ENCODE measurements around the gene FAM78A. TPM values are rescaled to one million over a fixed set of nuclear protein-coding genes. Genes with fewer than 3 reads are reported as not detected.
"Not testable (repeated sequence)": the region's sequence is repeated elsewhere in the genome, so short reads cannot be mapped to it uniquely, and the experiment has no call there.

The FAM78A gene
- total and polyA plus RNA-seq, 7 donors = 0.60 to 11.9 (median 2.0) TPM

GRCh38 chr9:131272212-131272611 is 4.1 kb downstream of the FAM78A start:
- no peak for DNase-seq

GRCh38 chr9:131271506-131271931 is 4.8 kb downstream of the FAM78A start:
- H3K36me3 ChIP-seq = no peaks in the 10 kb centered on the region
- peaks cover 6 to 38% (median 24%) of the 10 kb centered on the region in 3 donors for H3K27me3 ChIP-seq
- intact Hi-C loops (cut with DNase I) = no loop called here
- no peaks in the 10 kb centered on the region for H3K9me3 ChIP-seq
- peak overlapping the region; percentile 42 to 65 (median 52) for H3K27ac ChIP-seq
- no peak overlapping the region for H3K4me3 ChIP-seq
- H3K4me1 ChIP-seq = peaks cover 0 to 12% (median 5%) of the 10 kb centered on the region in 4 donors
- no peak for DNase-seq
- TF ChIP-seq POLR2A (IDR thresholded peaks at IDR 0.05) = no peak
- 26 to 52% methylated on average over 6 of the region's 6 CpGs for WGBS, 2 donors

More at GRCh38 chr9:131272212-131272611, 4.1 kb downstream of the FAM78A start:
- intact Hi-C loops (cut with DNase I) = no loop called here
- H3K4me1 ChIP-seq = peaks cover 0 to 17% (median 10%) of the 10 kb centered on the region in 4 donors
- no peak for TF ChIP-seq CTCF (IDR thresholded peaks at IDR 0.05)
- no peak for TF ChIP-seq POLR2AphosphoS5 (IDR thresholded peaks at IDR 0.05)
- TF ChIP-seq POLR2A (IDR thresholded peaks at IDR 0.05) = no peak
- no peak overlapping the region for H3K4me3 ChIP-seq
- WGBS, 2 donors = 86 to 87% methylated on average over 3 of the region's 3 CpGs
- no peaks in the 10 kb centered on the region for H3K36me3 ChIP-seq
- H3K9me3 ChIP-seq = no peaks in the 10 kb centered on the region
- peaks cover 12 to 45% (median 29%) of the 10 kb centered on the region in 3 donors for H3K27me3 ChIP-seq
- H3K27ac ChIP-seq = peak overlapping the region; percentile 5 to 65 (median 24)

- WGBS, 2 donors = 75 to 85% methylated on average over 1 of the region's 1 CpG
Measured at GRCh38 chr9:131271016-131271273, 5.4 kb downstream of the FAM78A start.

GRCh38 chr9:131270171-131271015 is 5.9 kb downstream of the FAM78A start:
- Histone ChIP-seq H3K4me1 (peaks cover 0 to 4% (median 0%) of the 10 kb centered on the region in 4 donors), H3K36me3 (no peaks in the 10 kb centered on the region), H3K27ac (peak overlapping the region; percentile 42 to 65 (median 52)), H3K27me3 (peaks cover 0 to 27% (median 12%) of the 10 kb centered on the region in 3 donors), H3K9me3 (no peaks in the 10 kb centered on the region), H3K4me3 (no peak overlapping the region)
- 42 to 78% methylated on average over 20 of the region's 20 CpGs for WGBS, 2 donors
- TF ChIP-seq POLR2AphosphoS5 (IDR thresholded peaks at IDR 0.05) (peak in 1 of 4 donors; percentile 31), POLR2A (IDR thresholded peaks at IDR 0.05) (no peak), EP300 (IDR thresholded peaks at IDR 0.05) (no peak)
- peak; percentile 86 for DNase-seq
- intact Hi-C loops (cut with DNase I) = no loop called here

More at GRCh38 chr9:131271016-131271273, 5.4 kb downstream of the FAM78A start:
- peaks cover 4 to 32% (median 18%) of the 10 kb centered on the region in 3 donors for H3K27me3 ChIP-seq
- H3K9me3 ChIP-seq; DNase-seq; H3K4me3 ChIP-seq; intact Hi-C loops (cut with DNase I); H3K36me3 ChIP-seq; H3K4me1 ChIP-seq: not testable (repeated sequence)
- peak overlapping the region; percentile 42 to 65 (median 52) for H3K27ac ChIP-seq

- intact Hi-C loops (cut with DNase I) = no loop called here
- H3K27ac ChIP-seq = no peak overlapping the region
Measured at GRCh38 chr9:131266266-131267229, 9.8 kb downstream of the FAM78A start.

More at GRCh38 chr9:131266266-131267229, 9.8 kb downstream of the FAM78A start:
- no peaks in the 10 kb centered on the region for H3K4me1 ChIP-seq
- no peak overlapping the region for H3K4me3 ChIP-seq
- DNase-seq = no peak
- no peaks in the 10 kb centered on the region for H3K9me3 ChIP-seq
- H3K27me3 ChIP-seq = no peaks in the 10 kb centered on the region
- TF ChIP-seq POLR2AphosphoS5 (IDR thresholded peaks at IDR 0.05) (no peak), EP300 (IDR thresholded peaks at IDR 0.05) (no peak), CTCF (IDR thresholded peaks at IDR 0.05) (no peak), POLR2A (IDR thresholded peaks at IDR 0.05) (no peak)
- no peaks in the 10 kb centered on the region for H3K36me3 ChIP-seq
- WGBS, 2 donors = 54 to 59% methylated on average over 26 of the region's 26 CpGs

Data from sigmoid colon (tissue), 7 donors.